Suprapubic skin (tissue), 4 donors: ENCODE measurements around the gene ZNF45. TPM values are rescaled to one million over a fixed set of nuclear protein-coding genes. Genes with fewer than 3 reads are reported as not detected.

Source experiments
- DNase-seq, 2 donors: peaks; one replicate each; pipeline ENCODE4 v3.0.0-alpha.2; 2019; ENCODE audit warnings: low spot score in 2 of 2
- H3K27ac ChIP-seq: fragments of 200-600 bp; sonication (generic); one replicate; pipeline ENCODE4 v1.5.1; 2019
- H3K27me3 ChIP-seq: fragments of 200-600 bp; sonication (generic); one replicate; pipeline ENCODE4 v1.5.1; 2019
- H3K36me3 ChIP-seq: fragments of 200-600 bp; sonication (generic); one replicate; pipeline ENCODE4 v1.5.1; 2019
- H3K4me1 ChIP-seq: fragments of 200-600 bp; sonication (generic); one replicate; pipeline ENCODE4 v1.5.1; 2019
- H3K4me3 ChIP-seq: fragments of 200-600 bp; sonication (generic); one replicate; pipeline ENCODE4 v1.5.1; 2019; ENCODE audit warnings: mild to moderate bottlenecking
- H3K9me3 ChIP-seq: fragments of 200-600 bp; sonication (generic); one replicate; pipeline ENCODE4 v1.5.1; 2019
- CTCF ChIP-seq, 2 donors: fragments of 200-600 bp in 1 of 2; fragments of 450-650 bp in 1 of 2; sonication (generic) in 1 of 2; IDR thresholded peaks; one replicate each; pipeline ENCODE4 v1.5.1; 2016 to 2019; ENCODE audit warnings: antibody characterized with exemption in 2 of 2, mild to moderate bottlenecking in 1 of 2, moderate library complexity in 1 of 2
- EP300 ChIP-seq: sonication (generic); formaldehyde crosslinking; IDR thresholded peaks from one replicate; pipeline ENCODE4 v1.6.1; 2017; ENCODE audit warnings: antibody characterized with exemption
- POLR2A ChIP-seq, 2 donors: fragments of 450-650 bp; IDR thresholded peaks; one replicate each; pipeline ENCODE4 v1.6.1; 2017; ENCODE audit warnings: antibody characterized with exemption in 2 of 2, mild to moderate bottlenecking in 2 of 2, moderate library complexity in 2 of 2
- POLR2AphosphoS5 ChIP-seq, 3 donors: sonication (generic); formaldehyde crosslinking; IDR thresholded peaks; one replicate each; pipeline ENCODE4 v1.6.1; 2017; ENCODE audit warnings: antibody characterized with exemption in 3 of 3
- WGBS: methylation state at CpG from one replicate; pipeline ENCODE4 v1.1.5; 2018; 5-methylcytosine and 5-hydroxymethylcytosine counted together
- total RNA-seq, 4 donors: library from RNA; depleted of rRNA; stranded (reverse); fragments of >200 nt; gene quantifications; one replicate each; pipeline ENCODE4 v1.1.0, GENCODE V29; 2016

The ZNF45 gene
- total RNA-seq, 4 donors from 2014 or later, result 5.8 to 10.8 (median 9.9) TPM

- Histone ChIP-seq H3K4me3 (no peak overlapping the region), H3K9me3 (no peaks in the 10 kb centered on the region), H3K36me3 (no peaks in the 10 kb centered on the region), H3K27me3 (peaks cover 5% of the 10 kb centered on the region), H3K4me1 (no peaks in the 10 kb centered on the region), H3K27ac (no peak overlapping the region)
- 79% methylated on average over 5 of the region's 5 CpGs for WGBS
- TF ChIP-seq POLR2A (IDR thresholded peaks at IDR 0.05), result no peak
- DNase-seq, result no peak
Measured at GRCh38 chr19:43941209-43941608, 6.1 kb upstream of the ZNF45 start.

DNA sequence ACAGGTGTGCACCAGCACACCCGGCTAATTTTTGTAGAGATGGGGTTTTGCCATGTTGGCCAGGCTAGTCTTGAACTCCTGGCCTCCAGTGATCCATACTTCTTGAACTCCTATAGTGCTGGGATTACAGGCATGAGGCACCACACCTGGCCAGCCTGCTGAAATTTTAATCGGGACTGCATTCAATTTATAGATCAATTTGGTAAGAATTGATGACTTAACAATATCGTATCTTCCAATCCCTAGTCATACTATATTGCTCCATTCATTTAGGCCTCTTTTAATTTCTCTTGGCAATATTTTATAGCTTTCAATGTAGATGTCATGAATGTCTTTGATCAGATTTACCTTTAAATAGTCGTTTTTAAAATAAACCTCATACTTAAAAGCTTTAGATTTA, 5.6 kb upstream of the ZNF45 start:
- TF ChIP-seq CTCF (IDR thresholded peaks at IDR 0.05), result no peak
- TF ChIP-seq POLR2AphosphoS5 (IDR thresholded peaks at IDR 0.05), result no peak
- TF ChIP-seq EP300, result no peak
- no peak for TF ChIP-seq POLR2A (IDR thresholded peaks at IDR 0.05)
- Histone ChIP-seq H3K4me1 (peaks cover 3% of the 10 kb centered on the region), H3K4me3 (no peak overlapping the region), H3K27ac (no peak overlapping the region), H3K27me3 (peaks cover 5% of the 10 kb centered on the region), H3K36me3 (no peaks in the 10 kb centered on the region), H3K9me3 (no peaks in the 10 kb centered on the region)
- 80% methylated on average over 4 of the region's 4 CpGs for WGBS
- DNase-seq, result no peak

- Histone ChIP-seq H3K27ac (no peak overlapping the region), H3K9me3 (no peaks in the 10 kb centered on the region), H3K27me3 (no peaks in the 10 kb centered on the region), H3K36me3 (no peaks in the 10 kb centered on the region), H3K4me1 (peaks cover 7% of the 10 kb centered on the region), H3K4me3 (no peak overlapping the region)
- WGBS, result 76% methylated on average over 3 of the region's 3 CpGs
- no peak for DNase-seq
- TF ChIP-seq CTCF (IDR thresholded peaks at IDR 0.05), result no peak
- no peak for TF ChIP-seq EP300
- TF ChIP-seq POLR2A (IDR thresholded peaks at IDR 0.05), result no peak
- no peak for TF ChIP-seq POLR2AphosphoS5 (IDR thresholded peaks at IDR 0.05)
Measured at GRCh38 chr19:43939557-43940260, 4.6 kb upstream of the ZNF45 start.

DNA sequence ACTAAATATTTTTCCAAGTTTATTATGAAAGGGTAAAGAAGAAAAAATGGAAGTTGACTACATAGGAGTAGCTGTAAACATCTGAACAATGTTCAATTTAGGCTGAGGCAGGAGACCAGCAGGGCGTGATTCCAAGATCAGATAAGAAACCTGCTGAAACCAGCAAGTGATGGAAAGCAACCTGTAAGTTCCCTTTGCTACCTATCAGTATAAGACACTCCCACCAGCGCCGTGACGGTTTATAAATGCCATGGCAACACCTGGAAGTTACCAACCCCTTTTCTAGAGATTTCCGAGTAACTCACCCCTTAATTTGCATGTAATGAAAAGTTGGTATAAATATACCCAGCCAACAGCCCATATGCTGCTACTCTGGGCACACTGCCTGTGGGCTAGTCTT, 1.1 kb upstream of the ZNF45 start:
- WGBS, result 55% methylated on average over 5 of the region's 5 CpGs
- no peaks in the 10 kb centered on the region for H3K9me3 ChIP-seq
- no peak for DNase-seq
- no peak overlapping the region for H3K27ac ChIP-seq
- H3K4me1 ChIP-seq, result peaks cover 24% of the 10 kb centered on the region
- peaks cover 17% of the 10 kb centered on the region for H3K36me3 ChIP-seq
- H3K4me3 ChIP-seq, result no peak overlapping the region
- no peaks in the 10 kb centered on the region for H3K27me3 ChIP-seq
- TF ChIP-seq POLR2A (IDR thresholded peaks at IDR 0.05), result no peak
- TF ChIP-seq EP300, result no peak
- TF ChIP-seq POLR2AphosphoS5 (IDR thresholded peaks at IDR 0.05), result no peak
- TF ChIP-seq CTCF (IDR thresholded peaks at IDR 0.05), result no peak

DNA sequence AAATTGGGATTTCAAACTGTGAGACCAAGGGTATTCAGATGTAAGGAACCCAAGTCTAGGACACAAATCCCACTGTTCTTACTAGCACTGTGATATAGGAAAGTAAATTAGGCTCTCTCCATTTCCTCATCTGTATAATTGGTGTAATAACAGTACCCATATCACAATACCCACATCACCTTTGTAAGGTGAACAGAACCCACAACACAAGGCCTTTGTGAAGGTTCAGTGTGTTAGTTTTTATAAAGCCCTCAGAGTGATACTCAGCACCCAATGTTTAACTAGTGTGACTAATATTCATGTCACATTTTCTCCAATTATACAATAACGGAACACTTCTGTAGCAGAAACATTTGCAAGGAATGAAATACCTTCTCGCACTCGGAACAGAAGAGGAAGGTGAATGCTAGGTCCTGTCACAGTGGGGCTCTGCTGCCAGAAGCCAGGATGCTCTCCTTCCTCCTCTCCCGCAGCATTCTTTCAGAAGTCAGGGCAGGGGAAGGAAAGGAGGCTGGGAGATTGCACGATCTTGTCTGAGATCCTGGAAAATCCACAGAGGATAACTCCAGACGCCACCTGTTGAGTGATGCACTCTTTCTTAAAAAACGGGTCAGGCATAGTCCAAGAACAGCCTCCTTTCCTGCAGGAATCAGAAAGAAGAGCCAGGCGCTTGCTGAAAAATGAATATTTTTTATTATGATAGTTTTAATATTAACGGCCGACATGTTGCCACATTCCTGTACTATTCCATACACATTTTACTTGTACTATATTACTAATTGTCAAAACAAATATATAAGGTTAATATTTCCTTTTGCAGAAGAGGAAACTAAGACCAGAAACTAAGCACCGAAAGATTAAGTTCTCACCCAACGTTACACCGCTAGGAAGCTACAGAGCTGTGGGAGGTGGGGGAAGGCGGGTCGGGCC, 762 bp downstream of the ZNF45 start:
- WGBS, result 12% methylated on average over 15 of the region's 15 CpGs
- H3K27me3 ChIP-seq, result no peaks in the 10 kb centered on the region
- H3K9me3 ChIP-seq, result no peaks in the 10 kb centered on the region
- peaks cover 24% of the 10 kb centered on the region for H3K4me1 ChIP-seq
- no peak for DNase-seq
- peak overlapping the region; percentile 74 for H3K4me3 ChIP-seq
- H3K36me3 ChIP-seq, result peaks cover 36% of the 10 kb centered on the region
- peak overlapping the region; percentile 85 for H3K27ac ChIP-seq
- no peak for TF ChIP-seq CTCF (IDR thresholded peaks at IDR 0.05)
- TF ChIP-seq EP300, result no peak
- TF ChIP-seq POLR2A (IDR thresholded peaks at IDR 0.05), result no peak
- TF ChIP-seq POLR2AphosphoS5 (IDR thresholded peaks at IDR 0.05), result no peak
